ENCODE results near the gene NOX3.

DNA sequence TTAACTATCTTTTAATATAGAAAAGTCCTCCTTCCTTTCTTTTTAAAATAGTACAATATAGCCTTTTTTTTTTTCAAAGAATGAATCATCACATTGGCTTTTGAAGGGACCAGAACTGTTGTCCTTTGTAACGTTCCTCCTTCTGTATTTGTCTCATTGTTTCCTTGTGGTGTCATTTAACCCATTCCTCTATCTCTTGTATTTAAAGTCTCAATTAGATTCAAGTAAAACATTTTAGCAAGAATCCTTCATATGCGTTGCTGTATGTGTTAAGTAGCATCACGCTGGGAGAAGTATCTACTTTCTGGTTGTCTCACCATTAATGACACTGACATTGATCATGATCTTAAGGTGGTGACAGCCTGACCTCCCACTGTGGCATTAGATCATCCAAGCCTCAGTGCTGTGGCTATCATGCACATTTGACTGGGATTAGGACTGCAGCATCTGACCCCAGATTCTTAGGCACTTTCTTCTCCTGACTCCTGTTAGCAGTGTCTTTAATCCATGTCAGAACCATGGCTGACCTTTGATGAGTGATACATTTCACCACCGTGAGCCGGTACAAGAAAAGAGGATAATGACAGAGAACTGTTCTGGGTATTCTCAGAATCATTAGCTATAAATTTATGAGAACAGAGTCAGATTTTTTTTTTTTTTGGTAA is 73.8 kb downstream of the NOX3 start:
- TF ChIP-seq CTCF (IDR thresholded peaks at IDR 0.05): no peak
- no peak for TF ChIP-seq POLR2A (IDR thresholded peaks at IDR 0.05)

All from Peyer's patch (tissue), 4 donors.